GM21619 (cell line): ENCODE measurements around the gene CHRD.

Source experiments
- ATAC-seq: cut with Tn5 transposase; IDR thresholded peaks from one replicate; pipeline ENCODE4 v1.9.1; 2021; ENCODE audit not compliant: unreplicated experiment

The CHRD gene

DNA sequence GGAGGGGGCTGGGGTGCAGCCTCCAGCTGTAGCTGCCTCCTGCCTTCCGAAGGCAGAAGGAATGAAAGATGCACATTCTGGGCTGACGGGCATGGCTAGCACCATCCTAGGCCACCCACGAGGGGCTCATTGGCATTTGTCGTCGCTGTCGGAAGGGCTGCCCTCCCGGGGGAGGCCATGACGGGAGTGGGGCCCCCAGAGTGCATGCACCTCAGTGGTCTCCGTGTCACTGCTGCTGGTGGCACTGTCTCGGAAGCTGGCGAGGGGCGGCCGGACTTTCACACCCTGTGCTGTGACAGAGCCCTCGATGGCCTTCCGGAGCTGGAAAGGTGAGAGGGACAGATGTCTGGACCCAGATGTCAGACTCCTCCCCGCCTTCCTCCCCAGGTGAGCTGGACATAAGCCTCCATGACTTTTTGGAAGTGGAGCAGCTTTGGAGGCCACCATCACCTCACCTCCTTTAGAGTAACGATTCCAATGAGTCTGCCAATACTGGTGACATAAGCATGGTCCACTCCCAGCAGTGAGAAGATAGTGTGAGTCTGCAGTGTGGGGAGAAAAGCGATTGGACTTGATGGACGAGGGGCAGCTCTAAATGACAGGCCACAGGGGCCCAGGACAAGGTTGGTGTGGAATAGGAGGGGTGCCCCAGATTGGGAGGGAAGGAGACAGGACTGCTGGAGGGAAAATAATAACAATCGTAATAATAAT, 33.2 kb upstream of the CHRD start:
- ATAC-seq: no peak

DNA sequence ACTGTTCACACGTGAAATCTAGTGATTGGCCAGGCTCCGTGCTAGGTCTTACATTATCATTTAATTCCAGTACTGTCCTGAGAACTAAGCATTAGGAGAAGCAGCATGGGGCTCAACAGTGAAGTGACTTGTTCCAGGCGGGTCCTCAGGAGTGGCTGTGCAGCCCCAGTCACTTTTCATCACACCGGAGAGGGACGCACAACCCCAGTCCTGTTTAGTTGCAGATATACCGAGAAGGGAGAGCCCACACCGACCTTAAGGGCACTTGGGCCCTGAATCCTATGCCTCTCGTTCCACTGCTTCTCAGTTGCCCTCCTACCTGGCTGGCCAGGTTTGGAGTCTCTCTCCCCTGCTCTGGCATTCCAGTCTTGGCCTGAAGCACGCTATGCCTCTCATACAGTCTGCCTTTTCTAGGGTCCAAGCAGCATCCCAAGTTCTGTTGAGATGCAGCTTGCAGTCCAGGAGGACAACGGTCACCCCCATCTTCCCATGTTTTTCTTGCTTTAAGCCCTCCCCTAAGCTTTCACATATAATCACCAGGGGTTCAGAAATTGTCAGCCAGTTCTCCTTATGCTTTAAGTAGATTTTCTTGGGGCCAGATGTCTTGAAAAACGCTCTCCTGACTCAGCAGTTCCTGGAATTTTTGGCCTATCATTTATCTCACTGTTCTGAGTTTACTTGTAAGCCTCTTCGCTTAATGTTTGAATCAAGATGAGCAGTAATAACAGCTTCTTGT, 32.4 kb upstream of the CHRD start:
- ATAC-seq: no peak

DNA sequence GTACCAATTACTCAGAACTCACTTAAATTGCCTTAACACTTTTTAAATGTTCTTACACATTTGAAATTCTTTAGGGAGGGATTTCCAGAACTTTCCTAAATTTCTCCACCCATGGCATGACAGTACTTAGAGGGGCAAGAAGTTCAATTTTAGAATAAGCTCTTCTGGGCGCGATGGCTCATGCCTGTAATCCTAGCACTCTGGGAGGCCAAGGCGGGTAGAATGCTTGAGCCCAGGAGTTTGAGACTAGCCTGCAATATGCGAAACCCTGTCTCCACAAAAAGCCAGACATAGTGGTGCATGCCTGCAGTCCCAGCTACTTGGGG, 31.8 kb upstream of the CHRD start:
- no peak for ATAC-seq

DNA sequence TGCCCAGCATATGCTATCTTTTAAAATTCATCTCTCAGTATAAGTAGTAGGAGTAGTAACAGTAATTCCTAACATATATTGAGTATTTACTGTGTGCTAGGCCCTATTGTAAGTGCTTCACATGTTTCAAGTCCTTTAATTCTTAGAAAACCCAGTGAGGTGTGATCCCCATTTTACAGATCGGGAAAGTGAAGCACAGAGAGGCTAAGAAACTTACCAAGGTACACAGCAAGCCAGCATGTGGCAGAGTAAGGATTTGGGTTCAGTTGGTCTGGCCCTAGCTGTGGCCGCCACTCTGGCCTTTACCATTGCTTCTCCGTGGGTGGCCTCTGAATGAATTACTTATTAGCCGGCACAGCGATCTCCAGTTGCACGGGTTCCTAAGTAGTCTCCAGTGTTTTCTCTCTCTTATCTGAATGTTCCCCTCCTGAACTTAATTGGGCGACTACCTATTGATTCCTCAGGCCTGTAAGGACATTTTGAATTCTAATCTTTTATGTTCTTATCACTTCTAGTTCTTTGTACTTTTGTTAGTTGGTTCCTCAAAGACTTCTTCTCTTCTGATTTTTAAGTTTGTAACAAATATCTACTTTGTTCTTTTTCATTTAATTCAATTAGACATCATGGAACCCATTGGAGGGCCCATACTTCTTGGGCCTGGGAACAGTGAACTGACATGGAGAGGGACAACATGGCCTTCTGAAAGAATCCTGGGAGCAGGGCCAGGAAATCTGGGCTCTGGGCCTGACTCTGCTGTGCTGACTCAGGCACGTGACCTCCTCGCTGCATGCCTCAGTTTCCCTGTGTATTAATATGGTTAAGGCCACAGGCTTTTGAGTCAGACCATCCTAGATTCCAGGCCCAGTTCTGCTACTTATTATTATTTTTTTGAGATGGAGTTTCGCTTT, 30.0 kb upstream of the CHRD start:
- no peak for ATAC-seq

DNA sequence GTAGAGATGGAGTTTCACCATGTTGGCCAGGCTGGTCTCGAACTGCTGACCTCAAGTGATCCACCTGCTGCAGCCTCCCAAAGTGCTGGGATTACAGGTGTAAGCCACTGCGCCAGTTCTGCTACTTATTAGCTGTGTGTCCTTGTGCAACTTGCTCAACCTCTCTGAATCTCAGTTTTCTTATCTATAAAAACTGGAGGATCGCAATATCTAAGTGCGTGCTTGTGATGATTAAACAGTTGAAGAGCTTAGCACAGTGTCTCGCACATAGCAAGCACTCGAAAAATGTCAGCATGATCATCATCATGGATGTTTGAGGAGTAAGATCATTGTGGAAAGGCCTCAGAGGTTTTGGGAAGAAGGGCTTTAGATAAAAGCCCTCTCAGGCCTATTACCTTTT, 29.2 kb upstream of the CHRD start:
- ATAC-seq: no peak

DNA sequence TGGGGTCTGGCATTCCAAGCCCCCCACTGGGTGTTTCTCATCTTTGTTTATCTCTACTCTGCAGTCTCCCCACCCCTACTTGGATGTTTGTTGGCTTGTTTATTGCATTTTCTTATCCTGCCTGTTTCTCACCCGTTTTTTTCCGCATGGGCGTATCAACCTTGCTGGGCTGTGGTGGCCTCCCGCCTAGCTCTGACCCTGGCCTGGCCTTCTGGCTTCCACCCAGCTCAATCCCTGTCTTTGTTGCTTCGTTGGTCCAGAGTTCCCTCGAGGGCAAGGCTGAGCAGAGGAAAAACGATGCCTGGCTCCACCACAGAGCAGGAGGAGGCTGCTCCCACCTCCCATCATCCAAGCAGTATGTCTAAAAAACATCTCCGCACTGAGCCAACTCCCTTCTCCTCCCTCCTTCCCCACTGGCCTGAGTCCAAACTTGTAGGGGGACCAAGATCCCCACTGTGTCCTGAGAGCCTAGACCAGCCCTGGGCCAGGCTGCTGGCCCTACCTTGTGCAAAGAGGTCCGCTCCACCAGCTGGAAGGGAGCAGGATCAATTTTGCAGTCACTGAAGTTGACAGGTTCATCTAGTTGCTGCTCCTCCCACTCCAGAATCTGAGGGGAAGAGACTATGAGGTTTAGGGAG, 28.2 kb upstream of the CHRD start:
- no peak for ATAC-seq

DNA sequence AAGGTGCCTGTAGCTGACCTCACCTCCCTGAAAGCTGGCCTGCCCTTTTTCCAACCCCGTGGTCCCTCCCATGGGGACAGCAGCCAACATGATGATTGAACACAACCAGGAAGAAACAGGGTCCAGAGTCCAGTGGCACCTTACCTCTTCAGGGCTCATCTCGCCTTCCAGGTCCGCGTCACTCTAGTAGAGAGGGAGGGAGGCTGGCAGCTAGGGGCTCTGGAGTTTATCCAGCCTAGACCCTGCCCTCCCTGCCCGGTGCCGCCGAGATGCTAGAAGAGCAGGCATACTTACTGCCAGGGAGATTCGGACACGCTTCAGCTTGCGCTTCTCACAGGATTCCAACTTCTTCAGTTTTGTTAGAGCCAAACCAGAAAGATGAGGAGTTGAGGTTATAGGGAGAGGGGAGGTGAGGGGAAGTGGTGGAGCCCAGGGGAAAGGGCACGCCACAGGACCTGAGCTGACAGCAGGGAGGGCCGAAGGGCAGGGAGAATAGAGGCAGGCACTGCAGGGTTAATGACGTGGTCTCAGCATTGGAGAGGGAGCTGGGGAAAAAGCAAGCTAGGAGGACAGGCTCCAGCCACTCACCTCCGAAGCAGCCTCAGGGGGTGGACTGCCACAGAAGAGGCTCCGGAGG, 27.6 kb upstream of the CHRD start:
- no peak for ATAC-seq

DNA sequence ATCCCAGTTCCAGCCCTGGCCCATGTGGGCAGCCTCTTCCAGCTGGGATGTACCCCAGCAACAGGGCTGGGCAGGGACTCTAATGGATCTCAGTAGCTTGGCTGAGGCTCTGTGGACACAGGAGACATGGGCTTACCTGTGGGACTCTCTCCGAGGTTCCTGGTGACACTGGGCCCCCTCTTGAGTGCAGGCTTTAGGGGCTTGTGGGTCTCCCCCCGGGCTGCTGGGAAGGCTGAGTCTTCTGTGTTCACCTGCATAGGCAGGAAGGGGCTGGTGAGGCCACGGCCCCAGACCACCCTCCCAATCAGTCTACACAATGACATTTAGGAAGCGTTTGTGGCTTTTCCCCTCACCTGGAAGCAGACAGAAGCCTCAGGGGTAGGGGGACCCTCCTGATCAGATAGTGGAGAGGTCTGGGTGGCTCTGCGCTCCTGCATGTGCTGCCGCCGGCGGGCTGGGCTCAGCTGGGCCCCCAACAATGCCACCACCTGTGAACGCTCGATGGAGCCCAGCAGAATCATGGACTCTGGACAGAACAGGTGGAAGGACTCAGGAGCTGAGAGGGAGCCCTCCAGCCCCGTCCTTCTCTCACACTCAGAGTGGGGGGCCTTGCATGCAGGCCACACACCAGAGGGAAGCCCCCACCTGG, 26.8 kb upstream of the CHRD start:
- ATAC-seq: no peak

DNA sequence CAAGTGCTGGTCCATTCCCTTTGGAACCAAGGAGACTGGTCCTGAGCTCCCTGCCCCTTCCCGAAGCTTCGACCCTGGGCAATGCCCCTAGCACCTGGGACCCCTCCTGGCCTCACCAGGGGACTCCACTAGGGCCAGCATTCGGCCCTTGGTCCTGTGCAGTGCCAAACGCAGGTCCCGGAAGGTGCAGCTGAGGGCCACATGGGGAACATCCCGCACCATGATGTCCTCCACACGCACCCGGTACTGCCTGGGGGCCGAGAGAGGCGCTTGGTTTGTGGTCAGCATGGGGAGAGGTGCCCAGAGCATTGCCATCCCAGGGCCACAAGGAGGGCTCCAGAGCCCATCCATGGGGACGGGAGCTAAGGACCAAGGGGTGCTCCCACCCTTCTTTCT, 26.3 kb upstream of the CHRD start:
- ATAC-seq: no peak

DNA sequence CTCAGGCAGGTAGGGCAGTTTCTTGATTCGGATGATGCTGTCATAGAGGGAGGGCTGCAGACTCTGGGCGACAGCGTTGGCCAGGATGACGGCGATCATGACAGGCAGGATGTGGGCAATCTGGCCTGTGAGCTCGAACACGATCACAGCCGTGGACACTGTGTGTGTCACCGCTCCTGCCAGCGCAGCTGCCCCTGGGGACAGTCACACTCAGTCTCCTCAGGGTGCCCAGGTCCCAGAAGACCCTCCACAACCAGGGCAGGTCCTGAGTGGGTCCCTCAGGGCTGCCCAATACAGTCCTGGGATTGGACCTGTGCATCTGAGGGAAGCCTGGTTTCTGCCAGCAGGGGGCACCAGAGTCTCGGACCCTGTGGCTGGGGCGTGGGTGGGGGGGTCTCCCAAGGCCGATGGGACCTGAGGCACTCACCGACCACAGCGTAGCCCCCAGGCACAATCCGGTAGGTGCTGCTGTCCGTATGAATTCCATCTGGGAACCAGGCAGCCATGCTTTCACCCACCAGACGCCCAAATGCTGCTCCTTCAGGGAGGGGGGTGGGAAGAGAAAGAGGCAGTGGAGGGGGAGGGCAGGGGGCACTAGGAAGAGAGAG, 25.6 kb upstream of the CHRD start:
- no peak for ATAC-seq

DNA sequence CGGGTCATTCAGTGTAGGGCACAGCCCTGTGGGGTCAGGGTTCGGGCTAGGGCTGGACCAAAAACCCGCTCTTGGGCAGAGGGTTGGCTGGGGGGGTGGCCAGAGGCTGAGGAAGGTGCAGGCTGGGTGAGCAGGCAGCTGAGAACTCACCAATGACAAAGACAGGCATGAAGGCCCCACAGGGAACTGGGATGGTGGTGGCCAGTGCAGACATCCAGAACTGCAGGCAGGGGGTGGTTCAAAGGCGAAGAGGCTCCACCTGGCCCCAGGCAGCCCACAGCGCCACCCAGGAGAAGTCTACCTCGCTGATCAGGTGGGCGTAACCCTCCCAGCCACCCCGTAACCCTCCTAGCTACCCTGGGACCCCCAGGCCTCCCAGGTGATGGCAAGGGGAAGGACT, 25.1 kb upstream of the CHRD start:
- ATAC-seq: no peak

DNA sequence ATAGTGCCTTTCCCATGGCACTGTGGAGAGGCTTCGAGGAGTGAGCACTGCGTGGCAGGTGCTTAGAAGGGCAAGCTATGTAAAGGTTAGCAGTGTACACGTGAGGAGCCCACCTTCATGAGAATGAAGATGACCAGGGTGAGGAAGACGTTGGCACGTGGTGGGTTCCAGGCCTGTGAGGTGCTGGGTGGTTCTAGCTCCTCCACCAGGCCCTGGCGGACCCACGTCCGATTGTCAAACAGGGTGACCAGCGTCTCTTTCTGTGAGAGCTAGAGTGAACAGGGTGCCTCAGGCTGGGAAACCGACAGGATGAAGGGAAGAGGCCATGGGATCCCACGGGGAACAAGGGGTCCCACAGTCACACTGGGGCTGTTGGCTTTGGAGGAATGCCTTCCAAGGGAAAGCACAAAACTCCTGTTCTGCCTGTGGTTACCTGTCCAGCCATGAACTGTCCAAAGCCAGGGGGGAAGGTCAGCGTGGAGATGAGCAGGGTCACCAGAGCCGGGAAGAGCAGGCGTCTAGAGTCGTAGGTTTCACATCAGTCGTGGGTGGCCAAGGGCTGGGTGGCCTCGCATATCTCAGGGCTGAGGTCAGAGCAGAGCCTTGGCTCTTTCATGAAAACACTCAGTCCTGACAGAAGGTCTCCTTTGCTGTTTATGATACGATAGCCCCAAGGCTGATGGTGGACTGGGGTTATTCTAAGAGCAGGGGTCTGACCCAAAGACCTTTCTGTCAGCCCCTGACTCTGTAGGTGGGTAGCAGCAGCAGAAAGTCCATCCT, 24.4 kb upstream of the CHRD start:
- ATAC-seq: no peak

DNA sequence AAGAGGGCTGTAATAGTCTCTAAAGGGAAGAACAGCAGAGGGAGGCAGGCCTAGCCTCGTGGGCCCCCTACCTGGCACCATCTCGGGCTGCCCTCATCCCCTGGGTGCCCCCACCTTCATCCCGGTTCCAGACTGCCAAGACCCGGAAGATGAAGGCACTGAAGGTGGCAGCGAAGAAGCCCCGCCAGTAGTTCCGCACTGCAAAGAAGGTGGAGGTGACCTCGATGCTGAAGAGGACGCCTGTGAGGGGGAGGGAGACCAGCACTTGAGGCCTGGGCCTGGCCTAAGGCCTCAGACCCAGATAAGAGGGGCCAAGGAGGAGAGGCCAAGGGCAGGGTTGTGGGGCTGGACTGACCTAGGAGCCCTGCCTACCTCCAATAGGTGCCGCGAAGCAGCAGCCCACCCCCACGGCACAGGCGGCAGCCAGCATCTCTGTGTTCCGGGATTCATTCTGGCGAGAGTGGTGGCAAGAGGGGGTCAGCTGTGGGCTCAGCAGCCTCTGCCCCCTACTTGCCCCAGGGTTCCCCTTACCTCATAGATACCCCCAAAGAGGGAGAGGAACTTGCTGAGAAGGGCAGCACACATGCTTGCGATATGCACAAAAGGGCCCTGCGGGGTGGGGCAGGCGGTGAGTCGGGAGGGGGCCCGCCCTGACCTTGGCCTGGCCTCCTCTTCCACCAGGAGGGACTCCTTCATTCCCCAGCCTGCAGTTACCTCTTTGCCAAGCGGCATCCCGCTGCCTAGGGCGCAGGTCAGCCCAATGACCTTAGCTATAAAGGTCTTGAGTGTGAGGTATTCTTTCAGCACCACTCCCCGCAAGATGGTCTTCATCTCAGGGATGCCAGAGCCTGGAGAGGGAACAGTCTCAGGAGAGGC, 22.4 kb upstream of the CHRD start:
- ATAC-seq: no peak

DNA sequence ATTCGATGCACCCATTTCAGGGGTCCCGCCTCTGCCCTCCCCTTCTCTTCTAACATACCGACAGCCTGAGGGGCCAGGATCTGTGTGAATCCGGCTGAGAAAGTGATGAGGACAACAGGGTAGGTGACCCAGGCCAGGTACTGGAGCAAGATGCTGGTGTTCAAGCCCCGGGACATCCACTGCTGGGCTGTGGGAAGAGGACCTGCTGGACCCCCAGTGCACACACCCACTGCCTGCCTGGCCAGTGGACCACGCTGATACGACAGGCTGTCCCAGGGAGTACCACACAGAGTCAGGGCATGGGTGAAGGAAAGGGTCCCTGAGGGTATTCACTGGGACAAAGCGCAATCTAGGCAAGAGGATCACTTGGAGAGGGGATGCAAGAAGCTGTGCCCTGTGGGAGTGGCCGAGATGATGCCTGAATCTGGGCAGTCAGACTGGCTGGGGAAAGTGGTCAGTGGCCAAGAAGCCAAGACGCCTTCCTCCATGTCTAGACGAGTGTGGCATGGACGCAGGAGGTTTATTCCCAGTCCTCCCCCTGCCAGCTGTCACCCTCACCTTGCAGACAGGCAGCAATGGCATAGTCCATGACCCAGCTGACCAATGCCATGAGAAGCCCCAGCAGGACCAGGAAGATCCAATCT, 21.6 kb upstream of the CHRD start:
- no peak for ATAC-seq

DNA sequence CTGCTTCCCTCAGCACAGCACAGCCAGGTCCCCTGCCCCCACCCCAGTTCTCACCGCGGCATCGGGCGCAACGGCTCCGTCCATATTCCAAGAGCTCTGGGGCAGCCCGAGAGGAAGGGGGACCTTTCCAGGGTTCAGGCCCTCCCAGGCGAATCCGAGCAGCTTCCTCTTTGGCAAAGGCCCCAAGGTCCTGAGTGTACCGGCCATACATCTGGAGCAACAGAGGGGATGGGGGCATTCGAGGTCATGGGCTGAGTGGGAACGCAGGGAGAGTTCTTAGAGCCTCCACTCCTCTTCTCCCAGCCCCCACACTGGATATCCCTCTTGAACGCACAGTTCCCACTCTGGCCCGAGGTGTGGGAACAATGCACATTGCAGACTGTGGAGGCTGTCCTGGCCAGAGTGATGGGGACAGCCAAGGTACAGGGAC, 20.9 kb upstream of the CHRD start:
- no peak for ATAC-seq

DNA sequence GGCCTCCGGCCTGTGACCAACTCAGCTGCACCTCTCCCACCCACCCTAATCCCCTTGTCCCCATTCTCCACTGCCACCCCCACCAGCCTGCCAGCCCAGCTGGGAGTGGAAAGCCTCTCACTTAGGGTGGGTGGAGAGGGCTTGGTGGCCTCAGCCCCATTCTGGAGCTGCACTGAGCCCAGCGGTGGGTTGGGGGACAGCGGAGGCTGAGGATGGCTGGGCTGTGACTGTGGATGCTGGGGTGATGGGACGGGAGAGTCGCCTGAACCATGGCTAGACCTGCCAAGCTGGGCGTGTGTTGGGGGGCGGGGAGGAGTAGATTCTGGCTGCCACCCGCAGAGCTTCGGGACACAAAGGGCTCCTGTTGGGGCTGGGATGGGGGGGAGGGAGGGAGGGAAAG, 20.2 kb upstream of the CHRD start:
- ATAC-seq: no peak

DNA sequence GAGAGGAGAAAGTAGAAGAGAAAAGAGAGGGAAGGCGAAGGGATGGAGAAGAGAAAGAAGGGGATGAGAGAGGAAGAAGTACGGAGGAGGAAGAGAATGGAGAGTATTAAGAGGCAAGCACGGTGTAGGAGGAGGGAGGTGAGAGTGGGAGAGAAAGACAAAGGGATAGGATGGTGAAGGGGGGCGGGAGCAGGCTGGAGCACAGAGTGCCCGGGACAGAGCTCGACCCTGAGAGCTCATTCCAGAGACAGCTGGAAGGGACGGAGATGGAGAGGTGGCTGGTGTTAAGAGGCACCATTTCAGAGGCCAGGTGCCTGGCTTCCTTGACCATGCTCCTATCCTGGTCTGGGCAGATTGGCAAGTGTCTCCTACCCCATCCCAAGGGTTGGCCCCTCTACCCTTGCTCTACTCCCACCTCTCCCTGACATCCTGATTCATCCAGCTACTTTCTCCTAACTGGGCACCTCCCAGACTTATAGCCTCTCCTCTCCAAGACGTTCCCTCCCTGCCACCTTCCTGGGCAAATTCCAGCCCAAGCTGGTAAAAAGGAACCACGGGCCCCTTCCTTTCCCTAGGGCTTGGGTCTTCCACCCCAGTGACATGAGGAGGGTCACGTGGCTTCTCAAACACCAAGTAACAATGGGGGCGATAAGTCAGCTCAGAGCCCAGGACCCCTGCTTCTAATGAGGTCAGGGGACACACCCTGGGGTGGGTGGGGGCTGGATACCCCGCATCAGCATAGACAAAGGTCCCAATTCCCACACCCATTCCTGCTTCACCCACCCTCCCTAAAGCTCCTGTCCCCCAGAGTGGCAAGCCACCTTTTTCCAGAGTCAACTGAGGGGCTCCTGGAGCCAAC, 19.6 kb upstream of the CHRD start:
- ATAC-seq: no peak
